Esophagus muscularis mucosa (tissue), 3 donors: Measurements from ENCODE around the gene THSD7A.

Experiments used
- EP300 ChIP-seq: sonication (generic); formaldehyde crosslinking; IDR thresholded peaks from one replicate; pipeline ENCODE4 v1.6.1; 2017; ENCODE audit warnings: antibody characterized with exemption
- TF ChIP-seq, protein P1 (sequence below), 3 experiments: fragments of 200-600 bp in 2 of 3; fragments of 450-650 bp in 1 of 3; sonication (generic) in 2 of 3; IDR thresholded peaks; one replicate each; pipeline ENCODE4 v1.5.1; 2017 to 2019; ENCODE audit warnings: antibody characterized with exemption in 3 of 3, mild to moderate bottlenecking in 2 of 3, moderate library complexity in 1 of 3

DNA sequence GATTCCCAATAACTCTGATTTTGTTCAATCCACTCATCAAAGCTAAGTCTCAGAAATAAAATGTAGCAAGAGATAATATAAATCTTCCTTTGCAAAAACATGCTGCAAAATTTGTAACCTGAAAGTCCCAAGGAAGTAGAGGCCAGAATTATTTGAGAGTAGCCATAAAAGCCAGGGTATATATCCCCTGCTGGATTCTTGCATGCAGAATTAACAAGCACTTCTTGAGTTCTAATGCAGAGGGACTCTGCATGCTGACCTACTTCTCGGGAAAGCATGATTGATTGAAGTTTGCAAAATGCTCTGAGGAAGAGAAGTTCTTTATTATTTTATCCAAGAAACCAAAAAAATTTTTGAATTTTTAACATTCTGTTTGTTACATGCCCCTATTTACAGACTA, 121.6 kb downstream of the THSD7A start:
- TF ChIP-seq, protein P1, sequence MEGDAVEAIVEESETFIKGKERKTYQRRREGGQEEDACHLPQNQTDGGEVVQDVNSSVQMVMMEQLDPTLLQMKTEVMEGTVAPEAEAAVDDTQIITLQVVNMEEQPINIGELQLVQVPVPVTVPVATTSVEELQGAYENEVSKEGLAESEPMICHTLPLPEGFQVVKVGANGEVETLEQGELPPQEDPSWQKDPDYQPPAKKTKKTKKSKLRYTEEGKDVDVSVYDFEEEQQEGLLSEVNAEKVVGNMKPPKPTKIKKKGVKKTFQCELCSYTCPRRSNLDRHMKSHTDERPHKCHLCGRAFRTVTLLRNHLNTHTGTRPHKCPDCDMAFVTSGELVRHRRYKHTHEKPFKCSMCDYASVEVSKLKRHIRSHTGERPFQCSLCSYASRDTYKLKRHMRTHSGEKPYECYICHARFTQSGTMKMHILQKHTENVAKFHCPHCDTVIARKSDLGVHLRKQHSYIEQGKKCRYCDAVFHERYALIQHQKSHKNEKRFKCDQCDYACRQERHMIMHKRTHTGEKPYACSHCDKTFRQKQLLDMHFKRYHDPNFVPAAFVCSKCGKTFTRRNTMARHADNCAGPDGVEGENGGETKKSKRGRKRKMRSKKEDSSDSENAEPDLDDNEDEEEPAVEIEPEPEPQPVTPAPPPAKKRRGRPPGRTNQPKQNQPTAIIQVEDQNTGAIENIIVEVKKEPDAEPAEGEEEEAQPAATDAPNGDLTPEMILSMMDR (IDR thresholded peaks at IDR 0.05) = no peak
- no peak for TF ChIP-seq EP300
